Measurements from ENCODE around the gene BCAS1.

DNA sequence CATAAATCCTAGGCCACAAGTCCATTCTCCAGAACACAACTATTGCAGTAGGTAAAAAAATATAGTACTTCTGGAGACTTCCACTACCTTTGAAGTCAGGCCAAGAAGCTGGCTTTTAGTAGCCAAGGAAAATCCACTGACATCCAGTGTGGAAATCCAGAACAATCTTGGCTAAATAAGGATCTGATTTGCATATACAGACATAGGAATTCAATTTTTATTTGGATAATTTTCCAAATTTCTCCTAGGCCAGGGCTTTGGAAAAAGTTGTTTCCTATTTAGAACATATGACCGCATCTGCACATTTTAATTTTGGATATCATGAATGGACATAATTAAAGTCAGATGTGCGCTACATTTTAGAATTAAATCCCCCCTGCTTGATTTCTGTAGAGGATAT lies 100.2 kb downstream of the BCAS1 start:
- TF ChIP-seq POLR2A (IDR thresholded peaks at IDR 0.05; ENCODE audit: low read length), result no peak
- no peak for TF ChIP-seq GATA1 (IDR thresholded peaks at IDR 0.05; ENCODE audit: low read depth, low read length)

All from erythroblast (primary cell).